ENCODE results near the gene ORAI3.
"Not testable (repeated sequence)": the region's sequence is repeated elsewhere in the genome, so short reads cannot be mapped to it uniquely, and the experiment has no call there.

Gene ORAI3

DNA sequence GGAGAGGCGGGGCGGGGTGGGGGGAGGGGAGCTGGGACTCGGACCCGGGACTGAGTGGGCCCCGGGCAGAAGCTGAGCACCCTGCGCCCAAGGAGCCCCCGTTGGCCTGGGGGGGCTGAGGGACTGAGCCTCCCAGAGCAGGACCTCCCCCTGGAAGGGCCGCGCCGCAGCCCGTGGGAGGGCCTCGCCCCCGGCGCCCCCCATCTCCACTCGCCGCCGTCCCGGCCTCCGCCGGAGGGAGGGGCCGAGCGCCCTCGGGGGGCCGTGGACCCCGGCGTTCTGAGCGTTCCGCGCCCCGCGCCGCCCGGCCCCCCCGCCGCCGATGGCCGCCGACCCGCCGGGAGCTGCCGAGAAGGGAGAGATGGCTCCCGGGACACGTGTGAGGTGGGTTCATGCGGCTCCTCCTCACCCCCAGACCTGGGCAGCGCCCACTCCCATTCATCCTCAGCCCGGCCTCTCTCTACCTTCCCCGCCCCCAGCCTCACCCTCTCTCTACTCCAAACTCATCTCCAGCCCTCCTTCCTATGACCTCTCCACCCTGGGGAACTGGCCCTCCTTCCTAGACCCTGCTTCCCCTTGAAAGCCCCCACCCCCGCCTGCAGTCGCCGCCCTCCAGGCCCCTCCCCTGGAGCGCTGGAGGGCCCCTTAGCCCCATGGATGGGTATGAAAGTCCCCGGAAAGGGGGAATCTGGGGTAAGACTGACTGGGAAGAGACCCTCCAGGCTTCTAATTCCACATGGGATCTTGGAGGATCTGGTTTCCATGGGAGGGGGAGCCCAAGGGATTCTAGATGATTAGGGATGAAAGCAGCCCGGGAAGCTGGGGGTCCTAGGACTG, 24.6 kb upstream of the ORAI3 start:
- DNase-seq, result peak in 2 of 4 experiments; percentile 26 to 34

DNA sequence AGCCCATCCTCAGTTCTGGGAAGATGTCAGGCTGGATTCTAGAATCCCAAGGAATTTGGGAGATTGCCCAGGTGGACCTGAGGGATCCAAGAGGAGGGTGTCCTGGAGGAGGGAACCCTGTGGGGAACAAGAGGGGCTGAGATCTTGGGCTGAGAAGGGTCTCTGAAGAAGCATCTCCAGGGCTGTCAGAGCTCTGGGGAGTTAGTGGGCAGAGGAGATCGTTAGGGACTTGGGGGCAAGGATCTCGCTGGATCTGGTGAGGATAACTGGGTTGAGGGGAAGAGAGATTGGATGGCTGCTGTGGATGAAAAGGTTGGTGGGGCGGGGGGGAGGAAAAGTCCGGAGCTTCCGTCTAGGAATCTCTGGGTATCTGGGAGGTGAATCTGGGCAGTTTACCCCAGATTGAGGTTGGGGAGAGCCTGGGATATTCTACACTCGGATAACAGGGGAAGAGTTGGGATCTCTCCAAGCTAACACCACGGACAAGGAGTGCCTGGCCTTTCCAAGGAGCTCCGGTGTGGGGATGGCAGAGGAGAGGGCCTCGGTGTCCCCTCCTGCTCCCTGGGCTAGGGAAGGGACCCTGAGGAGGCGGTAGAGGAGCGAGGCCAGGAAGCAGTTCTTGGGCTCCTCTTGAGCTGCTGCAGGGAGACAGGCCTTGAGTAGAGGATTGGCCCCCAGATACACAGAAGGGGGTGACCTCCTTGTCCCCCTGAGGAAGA, 23.8 kb upstream of the ORAI3 start:
- no peak for DNase-seq

- DNase-seq, result no peak
Measured at GRCh38 chr16:30925632-30925987, 23.3 kb upstream of the ORAI3 start.

DNA sequence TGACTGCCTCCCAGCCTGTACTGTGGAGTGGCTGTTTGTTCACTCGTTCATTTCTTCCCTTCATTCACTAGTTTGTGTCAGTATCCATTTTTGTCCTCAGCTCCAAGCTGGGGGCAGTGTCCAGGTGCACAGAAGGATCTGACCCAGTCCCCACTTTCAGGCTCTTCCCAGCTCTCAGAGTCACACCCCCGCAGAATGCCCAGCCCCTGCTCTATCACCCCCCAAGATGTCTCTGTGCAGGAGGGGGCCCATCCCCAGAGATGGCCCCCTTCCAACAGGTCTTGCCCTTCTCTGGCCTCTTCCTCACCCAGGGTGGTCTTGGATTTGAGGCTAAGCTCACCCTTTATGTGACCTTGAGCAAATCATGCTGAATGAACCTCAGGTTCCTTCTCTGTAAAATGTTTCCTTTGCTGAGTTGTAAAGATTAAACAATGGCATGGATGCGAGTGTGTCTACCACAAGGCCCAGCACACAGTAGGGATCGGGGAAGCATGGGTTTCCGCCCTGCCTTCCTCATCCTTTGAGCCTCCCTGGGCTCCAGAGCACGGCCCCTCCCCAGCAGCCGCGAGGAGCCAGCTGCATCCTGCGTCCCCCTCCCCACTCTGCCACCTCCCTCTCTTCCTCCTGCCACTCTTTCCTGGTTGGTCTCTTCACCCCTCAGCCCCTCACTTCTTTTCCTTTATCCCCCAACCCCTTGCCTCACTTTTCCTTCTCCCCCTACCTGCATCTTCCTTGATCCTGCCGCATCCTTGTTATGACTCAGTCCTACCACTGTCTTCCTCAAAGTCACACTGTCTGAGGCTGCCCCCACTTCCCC, 22.7 kb upstream of the ORAI3 start:
- DNase-seq, result no peak

GRCh38 chr16:30926937-30927788, 21.7 kb upstream of the ORAI3 start:
- DNase-seq, result no peak

- DNase-seq, result peak in 3 of 4 experiments; percentile 37 to 63 (median 40)
Measured at GRCh38 chr16:30927789-30928378, 21.0 kb upstream of the ORAI3 start.

DNA sequence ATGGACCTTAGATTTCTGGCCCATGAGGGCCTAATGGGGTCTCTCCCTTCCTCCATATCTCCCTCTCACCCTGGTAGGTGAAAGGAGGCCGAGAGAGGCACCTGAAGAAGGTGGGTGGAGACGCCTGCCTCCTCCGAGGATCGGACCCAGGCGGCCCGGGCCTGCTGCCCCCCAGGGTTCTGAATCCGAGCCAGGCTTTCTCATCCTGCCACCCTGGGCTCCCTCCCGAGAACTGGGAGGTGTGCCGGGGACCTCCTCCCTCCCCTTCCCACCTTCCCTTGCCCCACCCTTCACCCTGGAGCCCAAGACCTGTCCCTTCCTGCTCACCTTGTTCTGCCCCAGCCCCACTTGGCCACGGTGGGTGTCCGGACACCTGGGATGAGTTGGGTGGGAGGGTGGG, 20.5 kb upstream of the ORAI3 start:
- DNase-seq, result no peak

DNA sequence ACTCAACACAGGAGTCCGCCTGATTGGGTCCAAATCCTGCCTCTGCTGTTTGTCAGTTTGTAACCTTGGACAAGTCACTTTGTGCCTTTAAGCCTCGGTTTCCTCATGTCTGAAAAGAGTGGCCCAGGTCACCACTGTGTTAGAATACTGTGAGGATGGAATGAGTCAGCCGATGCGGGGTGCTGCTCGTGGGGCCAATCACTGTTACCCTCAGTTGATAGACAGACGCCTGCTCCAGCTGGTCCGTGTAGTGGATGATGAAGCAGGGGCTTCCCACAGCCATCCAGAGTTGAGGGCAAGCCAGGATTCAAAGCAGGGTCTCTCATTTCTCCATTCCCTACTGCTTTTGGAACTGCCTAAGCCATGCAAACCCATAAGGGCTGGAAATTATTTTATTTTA, 19.7 kb upstream of the ORAI3 start:
- no peak for DNase-seq

GRCh38 chr16:30930160-30930571, 18.7 kb upstream of the ORAI3 start:
- DNase-seq, result no peak

GRCh38 chr16:30931068-30931650, 17.7 kb upstream of the ORAI3 start:
- no peak for DNase-seq

GRCh38 chr16:30934827-30935557, 13.9 kb upstream of the ORAI3 start:
- DNase-seq, result peak; percentile 77 to 85 (median 80)

DNA sequence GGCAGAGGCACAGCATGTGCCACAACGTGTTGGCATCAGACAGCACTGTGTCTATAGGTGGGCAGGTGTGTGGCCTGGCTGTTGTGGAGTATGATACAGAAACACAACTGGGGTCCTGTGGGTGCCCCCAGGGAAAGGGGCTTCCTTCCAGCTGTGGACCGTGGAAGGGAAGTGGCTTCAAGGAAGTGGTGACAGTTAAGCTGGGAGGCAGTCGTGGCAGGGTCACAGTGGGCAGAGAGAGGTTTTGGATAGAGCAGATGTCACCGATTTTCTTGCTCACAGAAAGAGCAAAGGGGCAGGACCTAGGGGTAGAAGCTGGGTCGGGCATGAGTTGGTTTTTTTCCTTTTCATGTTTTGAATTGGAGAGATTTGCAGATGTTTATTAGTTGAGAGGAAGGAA, 11.2 kb upstream of the ORAI3 start:
- peak in 1 of 4 experiments; percentile 16 for DNase-seq

- DNase-seq, result not testable (repeated sequence)
Measured at GRCh38 chr16:30939571-30939970, 9.3 kb upstream of the ORAI3 start.

DNA sequence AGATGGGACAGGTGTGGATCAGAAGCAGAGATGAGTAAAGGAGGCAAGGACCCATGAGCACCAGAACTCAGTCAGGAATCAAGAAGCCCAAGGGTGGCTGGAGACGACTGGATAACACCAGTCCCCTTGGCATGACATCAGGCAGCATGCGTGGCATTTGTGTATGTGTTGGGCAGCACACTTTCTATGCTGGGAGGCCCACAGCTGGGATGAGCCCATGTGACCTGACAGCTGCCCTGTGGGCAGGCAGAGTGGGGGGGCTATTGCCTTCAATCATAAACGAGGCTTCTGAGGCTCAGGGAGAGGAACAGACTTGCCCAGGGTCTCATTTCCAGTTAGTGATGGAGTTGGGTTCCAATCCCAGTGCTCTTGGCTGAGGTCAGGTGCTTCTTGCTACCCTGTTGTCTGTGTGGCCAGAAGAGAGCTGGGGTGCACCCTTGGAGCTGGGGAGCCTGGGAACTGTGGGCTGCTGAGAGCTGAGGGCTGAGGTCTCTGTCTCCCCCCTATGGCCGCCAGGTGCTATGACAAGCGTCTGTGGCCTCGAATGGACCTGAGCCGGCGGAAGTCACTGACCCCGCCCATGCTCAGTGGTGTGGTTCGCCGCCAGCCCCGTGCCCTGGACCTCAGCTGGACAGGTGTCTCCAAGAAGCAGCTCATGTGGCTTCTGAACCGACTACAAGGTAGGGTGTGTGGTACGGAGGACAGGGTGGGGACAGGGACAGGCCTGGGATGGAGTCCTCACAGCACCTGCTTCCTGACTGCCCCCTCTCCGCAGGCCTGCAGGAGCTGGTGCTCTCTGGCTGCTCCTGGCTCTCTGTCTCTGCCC, 7.1 kb upstream of the ORAI3 start:
- peak; percentile 82 to 91 (median 88) for DNase-seq

GRCh38 chr16:30942426-30942806, 6.5 kb upstream of the ORAI3 start:
- DNase-seq, result no peak

DNA sequence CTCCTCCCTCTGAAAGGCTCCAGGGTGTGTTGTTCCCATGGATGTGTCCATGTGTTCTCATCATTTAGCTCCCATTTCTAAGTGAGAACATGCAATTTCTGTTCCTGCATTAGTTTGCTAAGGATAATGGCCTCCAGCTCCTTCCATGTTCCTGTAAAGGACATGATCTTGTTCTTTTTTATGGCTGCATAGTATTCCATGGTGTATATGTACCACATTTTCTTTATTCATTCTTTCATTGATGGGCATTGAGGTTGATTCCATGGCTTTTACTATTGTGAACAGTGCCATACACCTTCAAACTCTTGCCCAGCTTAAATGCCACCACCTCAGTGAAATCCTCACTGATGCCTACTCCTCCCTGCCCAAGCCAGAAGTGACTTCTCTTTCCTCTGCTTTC, 4.5 kb upstream of the ORAI3 start:
- DNase-seq, result no peak

- no peak for DNase-seq
Measured at GRCh38 chr16:30946671-30947540, 2.0 kb upstream of the ORAI3 start.

DNA sequence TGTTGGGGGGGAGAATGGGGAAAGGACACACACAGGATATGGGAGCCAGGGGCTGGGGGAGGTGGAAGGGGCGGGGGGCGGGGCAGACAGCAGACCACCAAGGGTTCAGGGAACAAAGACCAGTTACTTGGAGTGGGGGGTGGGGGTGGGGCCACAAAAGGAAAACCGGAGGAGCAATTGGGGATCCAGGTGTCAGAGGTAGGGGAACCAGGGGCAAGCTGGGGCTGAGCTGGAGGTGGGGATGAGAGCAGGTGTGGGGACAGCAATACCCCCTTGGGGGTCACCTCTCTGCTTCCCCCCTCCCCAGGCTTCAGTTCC, 1.4 kb upstream of the ORAI3 start:
- DNase-seq, result no peak

Data from suppressor macrophage (primary cell).